HEK293 (cell line): ENCODE data around the gene HHIP.

Source experiments
- CTCF ChIA-PET: fragments of 350-600 bp; formaldehyde crosslinking; extraction: SDS; loops from one replicate; lab custom pipeline; 2021; ENCODE audit warnings: antibody characterized with exemption; lab: Yijun Ruan, JAX
- POLR2A ChIA-PET: fragments of 300-600 bp; formaldehyde crosslinking; extraction: SDS; loops from one replicate; lab custom pipeline; 2020; ENCODE audit warnings: antibody characterized with exemption, inconsistent platforms; lab: Yijun Ruan, JAX
- H3K27ac ChIP-seq: fragments of 200-500 bp; sonication (Bioruptor generic); 2 replicates; pipeline ENCODE4 v1.5.1; 2014; ENCODE audit warnings: low read depth, low read length, control low read depth, inconsistent platforms; ENCODE audit errors: extremely low read depth
- H3K36me3 ChIP-seq, 2 experiments: fragments of 200-500 bp in 1 of 2; sonication (Bioruptor generic) in 1 of 2; 1 replicate in 1 of 2; 2 replicates in 1 of 2; pipeline ENCODE4 v1.5.1; 2014 to 2017; ENCODE audit warnings: inconsistent platforms in 2 of 2, low read length in 2 of 2; ENCODE audit not compliant: control insufficient read depth in 2 of 2, insufficient read depth in 1 of 2
- H3K4me1 ChIP-seq: fragments of 200-500 bp; sonication (Bioruptor generic); 2 replicates; pipeline ENCODE4 v1.5.1; 2014; ENCODE audit warnings: mild to moderate bottlenecking, low read length, inconsistent platforms; ENCODE audit not compliant: control insufficient read depth, insufficient read depth
- H3K4me3 ChIP-seq: 2 replicates; pipeline ENCODE4 v1.5.1; 2011; ENCODE audit warnings: low read depth, mild to moderate bottlenecking, control low read depth, low read length, moderate library complexity
- H3K9me3 ChIP-seq: fragments of 200-500 bp; sonication (Bioruptor generic); 2 replicates; pipeline ENCODE4 v1.5.1; 2014; ENCODE audit warnings: low read depth, low read length, inconsistent platforms; ENCODE audit not compliant: control insufficient read depth, insufficient read depth
- KLF7 ChIP-seq: fragments of 450-650 bp; formaldehyde crosslinking; IDR thresholded peaks from 2 replicates; pipeline ENCODE4 v1.5.1; 2016; ENCODE audit warnings: missing biosample characterization, missing genetic modification characterization, borderline replicate concordance
- RBAK ChIP-seq: fragments of 450-650 bp; formaldehyde crosslinking; IDR thresholded peaks from 2 replicates; pipeline ENCODE4 v1.5.1; 2016; ENCODE audit warnings: missing biosample characterization, missing genetic modification characterization
- TRIM28 ChIP-seq: IDR thresholded peaks from 2 replicates; pipeline ENCODE4 v1.6.1; 2011; ENCODE audit warnings: low read length, control low read depth, borderline replicate concordance
- ZBTB21 ChIP-seq: fragments of 450-650 bp; formaldehyde crosslinking; IDR thresholded peaks from 2 replicates; pipeline ENCODE4 v1.5.1; 2017; ENCODE audit warnings: missing biosample characterization, missing genetic modification characterization
- ZFP3 ChIP-seq: fragments of 450-650 bp; formaldehyde crosslinking; IDR thresholded peaks from 2 replicates; pipeline ENCODE4 v1.5.1; 2016; ENCODE audit warnings: low read depth, missing biosample characterization, missing genetic modification characterization
- ZNF10 ChIP-seq: fragments of 450-650 bp; formaldehyde crosslinking; IDR thresholded peaks from 2 replicates; pipeline ENCODE4 v1.5.1; 2017; ENCODE audit warnings: missing biosample characterization, missing genetic modification characterization
- ZNF266 ChIP-seq: fragments of 450-650 bp; formaldehyde crosslinking; IDR thresholded peaks from 2 replicates; pipeline ENCODE4 v1.5.1; 2016; ENCODE audit warnings: missing biosample characterization, missing genetic modification characterization, low read depth
- ZNF302 ChIP-seq: fragments of 450-650 bp; formaldehyde crosslinking; IDR thresholded peaks from 2 replicates; pipeline ENCODE4 v1.5.1; 2016; ENCODE audit warnings: missing biosample characterization, missing genetic modification characterization, low read depth
- ZNF324 ChIP-seq: fragments of 450-650 bp; formaldehyde crosslinking; IDR thresholded peaks from 2 replicates; pipeline ENCODE4 v1.5.1; 2016; ENCODE audit warnings: missing biosample characterization, missing genetic modification characterization
- ZNF48 ChIP-seq: fragments of 450-650 bp; formaldehyde crosslinking; IDR thresholded peaks from 2 replicates; pipeline ENCODE4 v1.5.1; 2016; ENCODE audit warnings: missing biosample characterization, missing genetic modification characterization
- ZNF501 ChIP-seq: fragments of 450-650 bp; formaldehyde crosslinking; IDR thresholded peaks from 2 replicates; pipeline ENCODE4 v1.5.1; 2016; ENCODE audit warnings: missing biosample characterization, missing genetic modification characterization
- ZNF548 ChIP-seq: fragments of 450-650 bp; formaldehyde crosslinking; IDR thresholded peaks from 2 replicates; pipeline ENCODE4 v1.5.1; 2016; ENCODE audit warnings: missing biosample characterization, missing genetic modification characterization
- ZNF701 ChIP-seq: fragments of 450-650 bp; formaldehyde crosslinking; IDR thresholded peaks from 2 replicates; pipeline ENCODE4 v1.5.1; 2016; ENCODE audit warnings: missing biosample characterization, missing genetic modification characterization
- ZNF747 ChIP-seq: fragments of 450-650 bp; formaldehyde crosslinking; IDR thresholded peaks from 2 replicates; pipeline ENCODE4 v1.5.1; 2016; ENCODE audit warnings: missing biosample characterization, missing genetic modification characterization
- TF ChIP-seq, protein P1 (sequence below): fragments of 450-650 bp; formaldehyde crosslinking; IDR thresholded peaks from 2 replicates; pipeline ENCODE4 v1.5.1; 2016; ENCODE audit warnings: missing biosample characterization, missing genetic modification characterization, low read depth
- TF ChIP-seq, protein P2 (sequence below): fragments of 450-650 bp; formaldehyde crosslinking; IDR thresholded peaks from 2 replicates; pipeline ENCODE4 v1.5.1; 2016; ENCODE audit warnings: missing biosample characterization, missing genetic modification characterization
- TF ChIP-seq, protein P3 (sequence below): fragments of 450-650 bp; formaldehyde crosslinking; optimal IDR thresholded peaks from 2 replicates; pipeline ENCODE3; 2016; ENCODE audit warnings: missing biosample characterization, mild to moderate bottlenecking, missing genetic modification characterization
- TF ChIP-seq, protein P4 (sequence below): fragments of 450-650 bp; formaldehyde crosslinking; conservative IDR thresholded peaks from 2 replicates; pipeline ENCODE4 v1.5.1; 2016; ENCODE audit warnings: low read depth, missing biosample characterization, missing genetic modification characterization
- TF ChIP-seq, protein P5 (sequence below): fragments of 450-650 bp; formaldehyde crosslinking; IDR thresholded peaks from 2 replicates; pipeline ENCODE4 v1.5.1; 2017; ENCODE audit warnings: missing biosample characterization, missing genetic modification characterization

The HHIP gene

DNA sequence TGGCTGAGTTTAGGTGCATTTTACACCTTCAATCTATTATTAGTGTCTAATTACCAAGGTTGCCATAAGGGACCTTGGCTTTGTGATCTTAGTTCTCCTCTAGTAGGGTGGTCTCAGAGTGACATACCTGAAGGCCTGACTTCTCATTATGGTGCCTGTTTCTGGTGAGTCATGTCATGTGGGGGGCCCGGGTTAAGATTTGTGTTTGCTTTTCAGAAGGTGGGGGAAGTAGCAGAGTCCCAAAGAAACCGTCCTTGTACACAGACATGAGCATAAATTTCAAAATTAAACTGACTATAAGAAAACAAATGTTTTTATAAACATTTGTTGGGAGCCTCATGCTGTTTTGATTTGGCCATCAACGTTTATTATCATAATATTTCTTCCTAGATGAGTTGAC lies 74.5 kb downstream of the HHIP start (continued):
- TF ChIP-seq, protein P1, sequence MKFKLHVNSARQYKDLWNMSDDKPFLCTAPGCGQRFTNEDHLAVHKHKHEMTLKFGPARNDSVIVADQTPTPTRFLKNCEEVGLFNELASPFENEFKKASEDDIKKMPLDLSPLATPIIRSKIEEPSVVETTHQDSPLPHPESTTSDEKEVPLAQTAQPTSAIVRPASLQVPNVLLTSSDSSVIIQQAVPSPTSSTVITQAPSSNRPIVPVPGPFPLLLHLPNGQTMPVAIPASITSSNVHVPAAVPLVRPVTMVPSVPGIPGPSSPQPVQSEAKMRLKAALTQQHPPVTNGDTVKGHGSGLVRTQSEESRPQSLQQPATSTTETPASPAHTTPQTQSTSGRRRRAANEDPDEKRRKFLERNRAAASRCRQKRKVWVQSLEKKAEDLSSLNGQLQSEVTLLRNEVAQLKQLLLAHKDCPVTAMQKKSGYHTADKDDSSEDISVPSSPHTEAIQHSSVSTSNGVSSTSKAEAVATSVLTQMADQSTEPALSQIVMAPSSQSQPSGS (tag by site-specific recombination): no peak
- TF ChIP-seq ZNF10 (tag by site-specific recombination) (no peak), ZBTB21 (tag by site-specific recombination) (no peak), KLF7 (no peak), RBAK (no peak), ZNF501 (no peak), ZNF266 (tag by site-specific recombination) (no peak)
- TF ChIP-seq, protein P2, sequence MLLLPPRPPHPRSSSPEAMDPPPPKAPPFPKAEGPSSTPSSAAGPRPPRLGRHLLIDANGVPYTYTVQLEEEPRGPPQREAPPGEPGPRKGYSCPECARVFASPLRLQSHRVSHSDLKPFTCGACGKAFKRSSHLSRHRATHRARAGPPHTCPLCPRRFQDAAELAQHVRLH: no peak
- TF ChIP-seq, all 188 proteins: peak for 0

DNA sequence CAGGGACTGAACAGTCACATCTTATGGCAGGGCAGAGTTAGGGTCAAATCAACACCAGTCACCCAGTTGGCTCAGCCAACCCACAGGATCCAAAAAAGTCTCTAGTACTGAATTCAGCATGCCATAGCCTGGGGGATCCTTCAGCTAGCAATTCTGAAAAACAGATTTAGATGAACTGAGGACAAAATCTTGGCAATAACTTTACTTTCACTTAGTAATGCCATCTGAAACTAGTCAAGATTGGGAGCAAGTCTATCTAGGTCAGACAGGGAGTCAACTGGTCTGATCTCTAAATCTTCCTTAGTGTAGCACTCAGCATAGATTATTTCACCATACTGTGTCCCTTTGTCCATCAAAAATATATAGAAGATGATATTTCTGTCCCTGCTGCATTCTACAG lies 76.0 kb downstream of the HHIP start:
- POLR2A ChIA-PET: no interaction called here
- H3K27ac ChIP-seq: no peak overlapping the region
- TF ChIP-seq ZNF324 (tag by site-specific recombination) (no peak), ZFP3 (no peak), ZNF701 (no peak), ZNF302 (no peak), ZNF48 (no peak), ZNF747 (tag by site-specific recombination) (no peak), TRIM28 (no peak), ZNF548 (tag by site-specific recombination) (no peak)
- TF ChIP-seq, protein P3, sequence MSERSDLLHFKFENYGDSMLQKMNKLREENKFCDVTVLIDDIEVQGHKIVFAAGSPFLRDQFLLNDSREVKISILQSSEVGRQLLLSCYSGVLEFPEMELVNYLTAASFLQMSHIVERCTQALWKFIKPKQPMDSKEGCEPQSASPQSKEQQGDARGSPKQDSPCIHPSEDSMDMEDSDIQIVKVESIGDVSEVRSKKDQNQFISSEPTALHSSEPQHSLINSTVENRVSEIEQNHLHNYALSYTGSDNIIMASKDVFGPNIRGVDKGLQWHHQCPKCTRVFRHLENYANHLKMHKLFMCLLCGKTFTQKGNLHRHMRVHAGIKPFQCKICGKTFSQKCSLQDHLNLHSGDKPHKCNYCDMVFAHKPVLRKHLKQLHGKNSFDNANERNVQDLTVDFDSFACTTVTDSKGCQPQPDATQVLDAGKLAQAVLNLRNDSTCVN: no peak
- TF ChIP-seq, protein P4, sequence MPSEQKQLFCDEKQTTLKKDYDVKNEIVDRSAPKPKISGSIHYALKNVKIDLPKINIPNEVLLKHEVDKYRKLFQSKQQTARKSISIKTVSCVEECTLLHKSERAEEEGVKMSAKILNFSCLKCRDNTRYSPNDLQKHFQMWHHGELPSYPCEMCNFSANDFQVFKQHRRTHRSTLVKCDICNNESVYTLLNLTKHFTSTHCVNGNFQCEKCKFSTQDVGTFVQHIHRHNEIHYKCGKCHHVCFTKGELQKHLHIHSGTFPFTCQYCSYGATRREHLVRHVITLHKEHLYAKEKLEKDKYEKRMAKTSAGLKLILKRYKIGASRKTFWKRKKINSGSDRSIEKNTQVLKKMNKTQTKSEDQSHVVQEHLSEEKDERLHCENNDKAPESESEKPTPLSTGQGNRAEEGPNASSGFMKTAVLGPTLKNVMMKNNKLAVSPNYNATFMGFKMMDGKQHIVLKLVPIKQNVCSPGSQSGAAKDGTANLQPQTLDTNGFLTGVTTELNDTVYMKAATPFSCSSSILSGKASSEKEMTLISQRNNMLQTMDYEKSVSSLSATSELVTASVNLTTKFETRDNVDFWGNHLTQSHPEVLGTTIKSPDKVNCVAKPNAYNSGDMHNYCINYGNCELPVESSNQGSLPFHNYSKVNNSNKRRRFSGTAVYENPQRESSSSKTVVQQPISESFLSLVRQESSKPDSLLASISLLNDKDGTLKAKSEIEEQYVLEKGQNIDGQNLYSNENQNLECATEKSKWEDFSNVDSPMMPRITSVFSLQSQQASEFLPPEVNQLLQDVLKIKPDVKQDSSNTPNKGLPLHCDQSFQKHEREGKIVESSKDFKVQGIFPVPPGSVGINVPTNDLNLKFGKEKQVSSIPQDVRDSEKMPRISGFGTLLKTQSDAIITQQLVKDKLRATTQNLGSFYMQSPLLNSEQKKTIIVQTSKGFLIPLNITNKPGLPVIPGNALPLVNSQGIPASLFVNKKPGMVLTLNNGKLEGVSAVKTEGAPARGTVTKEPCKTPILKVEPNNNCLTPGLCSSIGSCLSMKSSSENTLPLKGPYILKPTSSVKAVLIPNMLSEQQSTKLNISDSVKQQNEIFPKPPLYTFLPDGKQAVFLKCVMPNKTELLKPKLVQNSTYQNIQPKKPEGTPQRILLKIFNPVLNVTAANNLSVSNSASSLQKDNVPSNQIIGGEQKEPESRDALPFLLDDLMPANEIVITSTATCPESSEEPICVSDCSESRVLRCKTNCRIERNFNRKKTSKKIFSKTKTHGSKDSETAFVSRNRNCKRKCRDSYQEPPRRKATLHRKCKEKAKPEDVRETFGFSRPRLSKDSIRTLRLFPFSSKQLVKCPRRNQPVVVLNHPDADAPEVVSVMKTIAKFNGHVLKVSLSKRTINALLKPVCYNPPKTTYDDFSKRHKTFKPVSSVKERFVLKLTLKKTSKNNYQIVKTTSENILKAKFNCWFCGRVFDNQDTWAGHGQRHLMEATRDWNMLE (tag by site-specific recombination): no peak
- TF ChIP-seq, protein P5, sequence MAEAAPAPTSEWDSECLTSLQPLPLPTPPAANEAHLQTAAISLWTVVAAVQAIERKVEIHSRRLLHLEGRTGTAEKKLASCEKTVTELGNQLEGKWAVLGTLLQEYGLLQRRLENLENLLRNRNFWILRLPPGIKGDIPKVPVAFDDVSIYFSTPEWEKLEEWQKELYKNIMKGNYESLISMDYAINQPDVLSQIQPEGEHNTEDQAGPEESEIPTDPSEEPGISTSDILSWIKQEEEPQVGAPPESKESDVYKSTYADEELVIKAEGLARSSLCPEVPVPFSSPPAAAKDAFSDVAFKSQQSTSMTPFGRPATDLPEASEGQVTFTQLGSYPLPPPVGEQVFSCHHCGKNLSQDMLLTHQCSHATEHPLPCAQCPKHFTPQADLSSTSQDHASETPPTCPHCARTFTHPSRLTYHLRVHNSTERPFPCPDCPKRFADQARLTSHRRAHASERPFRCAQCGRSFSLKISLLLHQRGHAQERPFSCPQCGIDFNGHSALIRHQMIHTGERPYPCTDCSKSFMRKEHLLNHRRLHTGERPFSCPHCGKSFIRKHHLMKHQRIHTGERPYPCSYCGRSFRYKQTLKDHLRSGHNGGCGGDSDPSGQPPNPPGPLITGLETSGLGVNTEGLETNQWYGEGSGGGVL (tag by site-specific recombination): no peak
- CTCF ChIA-PET: no interaction called here
- no peaks in the 10 kb centered on the region for H3K4me1 ChIP-seq
- H3K36me3 ChIP-seq: no peaks in the 10 kb centered on the region
- H3K4me3 ChIP-seq: no peak overlapping the region
- H3K9me3 ChIP-seq: no peaks in the 10 kb centered on the region
